Measurements from ENCODE around the gene CXCR2.
"Not testable (repeated sequence)": the region's sequence is repeated elsewhere in the genome, so short reads cannot be mapped to it uniquely, and the experiment has no call there.

CXCR2 gene

GRCh38 chr2:218091746-218092145 is 34.1 kb upstream of the CXCR2 start:
- Histone ChIP-seq H3K27ac (ENCODE audit: insufficient read depth, low read length, poor library complexity, severe bottlenecking) (no peak overlapping the region), H3K27me3 (replicated peaks; ENCODE audit: control insufficient read depth, insufficient read depth, low read length, poor library complexity, severe bottlenecking) (no peaks in the 10 kb centered on the region), H3K36me3 (ENCODE audit: control insufficient read depth, insufficient read depth, low read length) (no peaks in the 10 kb centered on the region), H3K4me1 (ENCODE audit: control insufficient read depth, insufficient read depth, low read length, poor library complexity, severe bottlenecking) (no peaks in the 10 kb centered on the region), H3K9me3 (ENCODE audit: control insufficient read depth, low read length) (peaks cover under 1% of the 10 kb centered on the region), H3K4me3 (ENCODE audit: insufficient read depth, low read depth, low read length, poor library complexity, severe bottlenecking) (no peak overlapping the region)
- DNase-seq = no peak

GRCh38 chr2:218093879-218094278 is 31.9 kb upstream of the CXCR2 start:
- Histone ChIP-seq H3K27ac (ENCODE audit: insufficient read depth, low read length, poor library complexity, severe bottlenecking) (no peak overlapping the region), H3K36me3 (ENCODE audit: control insufficient read depth, insufficient read depth, low read length) (no peaks in the 10 kb centered on the region), H3K27me3 (replicated peaks; ENCODE audit: control insufficient read depth, insufficient read depth, low read length, poor library complexity, severe bottlenecking) (no peaks in the 10 kb centered on the region), H3K4me1 (ENCODE audit: control insufficient read depth, insufficient read depth, low read length, poor library complexity, severe bottlenecking) (no peaks in the 10 kb centered on the region), H3K4me3 (ENCODE audit: insufficient read depth, low read depth, low read length, poor library complexity, severe bottlenecking) (no peak overlapping the region), H3K9me3 (ENCODE audit: control insufficient read depth, low read length) (no peaks in the 10 kb centered on the region)
- no peak for DNase-seq

DNA sequence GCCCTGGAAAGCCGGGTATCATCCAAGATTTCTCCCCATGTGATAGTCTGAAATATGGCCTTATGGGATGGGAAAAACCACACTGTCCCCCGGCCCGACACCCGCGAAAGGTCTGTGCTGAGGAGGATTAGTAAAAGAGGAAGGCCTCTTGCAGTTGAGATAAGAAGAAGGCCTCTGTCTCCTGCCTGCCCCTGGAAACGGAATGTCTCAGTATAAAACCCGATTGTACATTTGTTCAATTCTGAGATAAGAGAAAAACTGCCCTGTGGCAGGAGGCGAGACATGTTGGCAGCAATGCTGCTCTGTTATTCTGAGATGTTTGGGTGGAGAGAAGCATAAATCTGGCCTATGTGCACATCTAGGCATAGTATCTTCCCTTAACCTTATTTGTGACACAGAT is 30.0 kb upstream of the CXCR2 start:
- no peak overlapping the region for H3K27ac ChIP-seq (ENCODE audit: insufficient read depth, low read length, poor library complexity, severe bottlenecking)
- H3K4me3 ChIP-seq (ENCODE audit: insufficient read depth, low read depth, low read length, poor library complexity, severe bottlenecking) = no peak overlapping the region
- no peaks in the 10 kb centered on the region for H3K9me3 ChIP-seq (ENCODE audit: control insufficient read depth, low read length)
- H3K36me3 ChIP-seq (ENCODE audit: control insufficient read depth, insufficient read depth, low read length) = no peaks in the 10 kb centered on the region
- no peaks in the 10 kb centered on the region for H3K27me3 ChIP-seq (replicated peaks; ENCODE audit: control insufficient read depth, insufficient read depth, low read length, poor library complexity, severe bottlenecking)
- no peaks in the 10 kb centered on the region for H3K4me1 ChIP-seq (ENCODE audit: control insufficient read depth, insufficient read depth, low read length, poor library complexity, severe bottlenecking)
- no peak for DNase-seq

- Histone ChIP-seq H3K4me3 (ENCODE audit: insufficient read depth, low read depth, low read length, poor library complexity, severe bottlenecking) (no peak overlapping the region), H3K36me3 (ENCODE audit: control insufficient read depth, insufficient read depth, low read length) (no peaks in the 10 kb centered on the region), H3K9me3 (ENCODE audit: control insufficient read depth, low read length) (no peaks in the 10 kb centered on the region), H3K27me3 (replicated peaks; ENCODE audit: control insufficient read depth, insufficient read depth, low read length, poor library complexity, severe bottlenecking) (peaks cover 2% of the 10 kb centered on the region), H3K4me1 (ENCODE audit: control insufficient read depth, insufficient read depth, low read length, poor library complexity, severe bottlenecking) (no peaks in the 10 kb centered on the region), H3K27ac (ENCODE audit: insufficient read depth, low read length, poor library complexity, severe bottlenecking) (no peak overlapping the region)
- DNase-seq = no peak
Measured at GRCh38 chr2:218097975-218098374, 27.9 kb upstream of the CXCR2 start.

DNA sequence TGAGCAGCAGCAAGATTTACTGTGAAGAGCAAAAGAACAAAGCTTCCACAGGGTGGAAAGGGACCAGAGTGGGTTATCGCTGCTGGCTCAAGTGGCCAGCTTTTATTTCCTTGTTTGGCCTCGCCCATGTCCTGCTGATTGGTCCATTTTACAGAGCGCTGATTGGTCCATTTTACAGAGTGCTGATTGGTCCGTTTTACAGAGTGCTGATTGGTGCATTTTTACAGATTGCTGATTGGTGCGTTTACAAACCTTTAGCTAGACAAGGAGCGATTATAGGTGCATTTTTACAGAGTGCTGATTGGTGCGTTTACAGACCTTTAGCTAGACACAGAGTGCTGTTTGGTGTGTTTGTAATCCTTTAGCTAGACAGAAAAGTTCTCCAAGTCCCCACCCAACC is 17.0 kb upstream of the CXCR2 start:
- not testable (repeated sequence) for H3K27me3 ChIP-seq (replicated peaks; ENCODE audit: control insufficient read depth, insufficient read depth, low read length, poor library complexity, severe bottlenecking); H3K4me1 ChIP-seq (ENCODE audit: control insufficient read depth, insufficient read depth, low read length, poor library complexity, severe bottlenecking); H3K36me3 ChIP-seq (ENCODE audit: control insufficient read depth, insufficient read depth, low read length); H3K9me3 ChIP-seq (ENCODE audit: control insufficient read depth, low read length); DNase-seq; H3K27ac ChIP-seq (ENCODE audit: insufficient read depth, low read length, poor library complexity, severe bottlenecking); H3K4me3 ChIP-seq (ENCODE audit: insufficient read depth, low read depth, low read length, poor library complexity, severe bottlenecking)

DNA sequence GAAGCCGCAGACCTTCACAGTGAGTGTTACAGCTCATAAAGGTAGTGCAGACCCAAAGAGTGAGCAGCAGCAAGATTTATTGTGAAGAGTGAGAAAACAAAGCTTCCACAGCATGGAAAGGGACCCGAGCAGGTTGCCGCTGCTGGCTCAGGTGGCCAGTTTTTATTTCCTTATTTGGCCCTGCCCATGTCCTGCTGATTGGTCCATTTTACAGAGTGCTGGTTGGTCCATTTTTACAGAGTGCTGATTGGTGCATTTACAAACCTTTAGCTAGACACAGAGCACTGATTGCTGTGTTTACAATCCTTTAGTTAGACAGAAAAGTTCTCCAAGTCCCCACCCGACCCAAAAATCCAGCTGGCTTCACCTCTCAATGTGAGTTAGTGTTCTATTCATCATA is 4.0 kb upstream of the CXCR2 start:
- not testable (repeated sequence) for H3K4me3 ChIP-seq (ENCODE audit: insufficient read depth, low read depth, low read length, poor library complexity, severe bottlenecking); H3K36me3 ChIP-seq (ENCODE audit: control insufficient read depth, insufficient read depth, low read length); H3K4me1 ChIP-seq (ENCODE audit: control insufficient read depth, insufficient read depth, low read length, poor library complexity, severe bottlenecking); H3K27me3 ChIP-seq (replicated peaks; ENCODE audit: control insufficient read depth, insufficient read depth, low read length, poor library complexity, severe bottlenecking); H3K9me3 ChIP-seq (ENCODE audit: control insufficient read depth, low read length); DNase-seq; H3K27ac ChIP-seq (ENCODE audit: insufficient read depth, low read length, poor library complexity, severe bottlenecking)

- not testable (repeated sequence) for H3K27ac ChIP-seq (ENCODE audit: insufficient read depth, low read length, poor library complexity, severe bottlenecking); DNase-seq; H3K9me3 ChIP-seq (ENCODE audit: control insufficient read depth, low read length); H3K4me3 ChIP-seq (ENCODE audit: insufficient read depth, low read depth, low read length, poor library complexity, severe bottlenecking); H3K27me3 ChIP-seq (replicated peaks; ENCODE audit: control insufficient read depth, insufficient read depth, low read length, poor library complexity, severe bottlenecking); H3K4me1 ChIP-seq (ENCODE audit: control insufficient read depth, insufficient read depth, low read length, poor library complexity, severe bottlenecking); H3K36me3 ChIP-seq (ENCODE audit: control insufficient read depth, insufficient read depth, low read length)
Measured at GRCh38 chr2:218122286-218122685, 3.5 kb upstream of the CXCR2 start.

GRCh38 chr2:218123986-218124385 is 1.8 kb upstream of the CXCR2 start:
- Histone ChIP-seq H3K9me3 (ENCODE audit: control insufficient read depth, low read length) (no peaks in the 10 kb centered on the region), H3K4me1 (ENCODE audit: control insufficient read depth, insufficient read depth, low read length, poor library complexity, severe bottlenecking) (no peaks in the 10 kb centered on the region), H3K27me3 (replicated peaks; ENCODE audit: control insufficient read depth, insufficient read depth, low read length, poor library complexity, severe bottlenecking) (no peaks in the 10 kb centered on the region), H3K4me3 (ENCODE audit: insufficient read depth, low read depth, low read length, poor library complexity, severe bottlenecking) (no peak overlapping the region), H3K27ac (ENCODE audit: insufficient read depth, low read length, poor library complexity, severe bottlenecking) (no peak overlapping the region), H3K36me3 (ENCODE audit: control insufficient read depth, insufficient read depth, low read length) (no peaks in the 10 kb centered on the region)
- DNase-seq = no peak

- H3K4me3 ChIP-seq (ENCODE audit: insufficient read depth, low read depth, low read length, poor library complexity, severe bottlenecking) = no peak overlapping the region
- H3K27me3 ChIP-seq (replicated peaks; ENCODE audit: control insufficient read depth, insufficient read depth, low read length, poor library complexity, severe bottlenecking) = no peaks in the 10 kb centered on the region
- no peaks in the 10 kb centered on the region for H3K9me3 ChIP-seq (ENCODE audit: control insufficient read depth, low read length)
- DNase-seq = no peak
- H3K4me1 ChIP-seq (ENCODE audit: control insufficient read depth, insufficient read depth, low read length, poor library complexity, severe bottlenecking) = no peaks in the 10 kb centered on the region
- no peaks in the 10 kb centered on the region for H3K36me3 ChIP-seq (ENCODE audit: control insufficient read depth, insufficient read depth, low read length)
- H3K27ac ChIP-seq (ENCODE audit: insufficient read depth, low read length, poor library complexity, severe bottlenecking) = no peak overlapping the region
Measured at GRCh38 chr2:218125095-218125494, 733 bp upstream of the CXCR2 start.

- Histone ChIP-seq H3K4me1 (ENCODE audit: control insufficient read depth, insufficient read depth, low read length, poor library complexity, severe bottlenecking) (no peaks in the 10 kb centered on the region), H3K27ac (ENCODE audit: insufficient read depth, low read length, poor library complexity, severe bottlenecking) (no peak overlapping the region)
Measured at GRCh38 chr2:218127929-218128455, 2.2 kb downstream of the CXCR2 start.

More at GRCh38 chr2:218127929-218128455, 2.2 kb downstream of the CXCR2 start:
- Histone ChIP-seq H3K9me3 (ENCODE audit: control insufficient read depth, low read length) (no peaks in the 10 kb centered on the region), H3K27me3 (replicated peaks; ENCODE audit: control insufficient read depth, insufficient read depth, low read length, poor library complexity, severe bottlenecking) (no peaks in the 10 kb centered on the region), H3K36me3 (ENCODE audit: control insufficient read depth, insufficient read depth, low read length) (no peaks in the 10 kb centered on the region), H3K4me3 (ENCODE audit: insufficient read depth, low read depth, low read length, poor library complexity, severe bottlenecking) (no peak overlapping the region)
- DNase-seq = no peak
